NCI-H2227 (cell line): ENCODE results near the gene SPECC1L.
"Not testable (repeated sequence)": the region's sequence is repeated elsewhere in the genome, so short reads cannot be mapped to it uniquely, and the experiment has no call there.

ENCODE experiments used
- DNase-seq: peaks from one replicate; lab custom pipeline; 2025; ENCODE audit not compliant: unreplicated experiment; lab: John Stamatoyannopoulos, UW

SPECC1L gene

GRCh38 chr22:24270556-24271385 lies at the start of gene SPECC1L:
SPECC1L (plus strand) TSS chr22:24270831; CDS start chr22:24302232, 31,401 bp downstream.
- peak; percentile 91 for DNase-seq

GRCh38 chr22:24224468-24224867 lies 46.2 kb upstream of the SPECC1L start:
- DNase-seq: no peak

- no peak for DNase-seq
Measured at GRCh38 chr22:24225044-24225601, 45.5 kb upstream of the SPECC1L start.

- no peak for DNase-seq
Measured at GRCh38 chr22:24225951-24226350, 44.7 kb upstream of the SPECC1L start.

- no peak for DNase-seq
Measured at GRCh38 chr22:24230911-24231656, 39.5 kb upstream of the SPECC1L start.

GRCh38 chr22:24231706-24232105 lies 38.9 kb upstream of the SPECC1L start:
- no peak for DNase-seq

GRCh38 chr22:24232124-24232523 lies 38.5 kb upstream of the SPECC1L start:
- DNase-seq: no peak

GRCh38 chr22:24232725-24233124 lies 37.9 kb upstream of the SPECC1L start:
- no peak for DNase-seq

GRCh38 chr22:24233235-24233634 lies 37.4 kb upstream of the SPECC1L start:
- no peak for DNase-seq

- no peak for DNase-seq
Measured at GRCh38 chr22:24233816-24234215, 36.8 kb upstream of the SPECC1L start.

- DNase-seq: no peak
Measured at GRCh38 chr22:24235315-24235714, 35.3 kb upstream of the SPECC1L start.

GRCh38 chr22:24236656-24237055 lies 34.0 kb upstream of the SPECC1L start:
- no peak for DNase-seq

GRCh38 chr22:24238101-24238694 lies 32.4 kb upstream of the SPECC1L start:
- not testable (repeated sequence) for DNase-seq

- no peak for DNase-seq
Measured at GRCh38 chr22:24240381-24240780, 30.2 kb upstream of the SPECC1L start.

- not testable (repeated sequence) for DNase-seq
Measured at GRCh38 chr22:24240985-24241692, 29.5 kb upstream of the SPECC1L start.

GRCh38 chr22:24243417-24243816 lies 27.2 kb upstream of the SPECC1L start:
- not testable (repeated sequence) for DNase-seq

GRCh38 chr22:24244144-24244787 lies 26.4 kb upstream of the SPECC1L start:
- no peak for DNase-seq

GRCh38 chr22:24245030-24245431 lies 25.6 kb upstream of the SPECC1L start, which contains the start of gene GGT5:
GGT5 (minus strand) TSS chr22:24245082; CDS start chr22:24244725, 357 bp downstream.
- not testable (repeated sequence) for DNase-seq

GRCh38 chr22:24245584-24246561 lies 24.8 kb upstream of the SPECC1L start:
- DNase-seq: not testable (repeated sequence)
